Measurements from ENCODE around the gene UAP1L1.

UAP1L1 gene

DNA sequence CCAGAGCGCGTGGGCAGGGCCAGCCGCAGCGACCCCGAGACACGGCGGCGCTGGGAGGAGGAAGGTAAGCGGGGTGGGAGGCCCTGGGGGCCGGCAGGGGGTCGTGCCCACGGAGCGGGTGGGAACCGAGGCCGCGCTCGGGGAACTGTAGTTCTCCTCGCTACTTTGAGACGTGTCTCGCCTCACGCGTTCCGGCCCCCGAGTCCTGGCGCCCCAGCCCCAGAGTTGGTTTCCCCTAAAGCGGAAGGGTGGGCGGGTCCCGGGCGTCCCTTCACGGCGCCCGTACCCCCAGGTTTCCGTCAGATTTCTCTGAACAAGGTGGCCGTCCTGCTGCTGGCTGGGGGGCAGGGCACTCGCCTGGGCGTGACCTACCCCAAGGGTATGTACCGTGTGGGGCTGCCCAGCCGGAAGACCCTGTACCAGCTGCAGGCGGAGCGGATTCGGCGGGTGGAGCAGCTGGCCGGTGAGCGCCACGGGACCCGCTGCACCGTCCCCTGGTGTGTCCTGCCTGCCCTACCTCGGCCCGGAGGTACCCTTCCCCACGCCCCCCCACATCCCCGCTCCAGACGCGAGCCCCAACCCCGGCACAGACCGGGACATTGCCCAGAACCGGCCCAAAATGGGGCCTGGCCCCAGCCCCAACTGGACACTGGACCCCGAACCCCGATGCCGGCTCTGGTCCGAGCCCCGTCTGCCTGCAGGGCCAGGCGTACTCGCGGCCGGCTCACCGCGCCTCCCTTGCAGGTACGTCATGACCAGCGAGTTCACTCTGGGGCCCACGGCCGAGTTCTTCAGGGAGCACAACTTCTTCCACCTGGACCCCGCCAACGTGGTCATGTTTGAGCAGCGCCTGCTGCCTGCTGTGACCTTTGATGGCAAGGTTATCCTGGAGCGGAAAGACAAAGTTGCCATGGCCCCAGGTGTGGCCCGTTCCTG, 709 bp downstream of the UAP1L1 start:
- DNase-seq = peak; percentile 60

DNA sequence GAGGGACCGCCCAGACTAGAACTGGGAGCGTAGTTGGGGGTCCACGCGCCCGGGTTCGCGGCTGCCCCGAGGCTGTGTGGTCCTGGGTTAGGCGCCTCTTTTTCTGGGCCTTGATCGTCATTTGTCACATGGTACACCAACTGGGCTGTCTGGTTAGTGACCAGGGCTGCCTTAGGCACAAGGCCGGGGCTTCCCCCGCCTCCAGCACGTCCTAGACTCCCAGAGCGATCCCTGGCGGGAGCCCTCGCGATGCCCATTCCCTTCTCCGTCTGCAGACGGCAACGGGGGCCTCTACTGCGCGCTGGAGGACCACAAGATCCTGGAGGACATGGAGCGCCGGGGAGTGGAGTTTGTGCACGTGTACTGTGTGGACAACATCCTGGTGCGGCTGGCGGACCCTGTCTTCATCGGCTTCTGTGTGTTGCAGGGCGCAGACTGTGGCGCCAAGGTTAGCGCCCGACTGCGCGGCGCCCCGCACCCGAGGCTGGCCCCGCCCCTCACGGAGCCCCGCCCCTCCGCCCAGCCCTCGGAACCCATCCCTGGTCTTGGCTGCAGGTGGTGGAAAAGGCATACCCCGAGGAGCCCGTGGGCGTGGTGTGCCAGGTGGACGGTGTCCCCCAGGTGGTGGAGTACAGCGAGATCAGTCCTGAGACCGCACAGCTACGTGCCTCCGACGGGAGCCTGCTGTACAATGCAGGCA, 1.5 kb downstream of the UAP1L1 start:
- no peak for DNase-seq

DNA sequence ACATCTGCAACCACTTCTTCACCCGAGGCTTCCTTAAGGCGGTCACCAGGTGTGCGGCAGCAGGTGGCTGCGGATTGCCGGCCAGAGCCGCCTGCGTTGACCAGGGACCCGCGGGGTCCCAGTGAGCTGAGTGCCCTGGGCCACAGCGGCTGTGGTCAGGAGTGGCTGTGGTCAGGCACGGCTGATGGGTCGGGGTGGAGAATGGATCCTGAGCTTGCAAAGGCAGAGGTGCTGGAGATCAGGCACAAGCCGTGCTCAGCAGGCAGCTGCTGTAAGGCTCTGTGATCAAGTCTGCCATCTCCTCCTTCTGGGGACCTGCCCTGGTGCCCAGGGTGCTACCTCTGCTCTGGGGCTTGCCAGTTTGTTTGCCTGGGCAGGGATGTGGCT, 2.1 kb downstream of the UAP1L1 start:
- no peak for DNase-seq

DNA sequence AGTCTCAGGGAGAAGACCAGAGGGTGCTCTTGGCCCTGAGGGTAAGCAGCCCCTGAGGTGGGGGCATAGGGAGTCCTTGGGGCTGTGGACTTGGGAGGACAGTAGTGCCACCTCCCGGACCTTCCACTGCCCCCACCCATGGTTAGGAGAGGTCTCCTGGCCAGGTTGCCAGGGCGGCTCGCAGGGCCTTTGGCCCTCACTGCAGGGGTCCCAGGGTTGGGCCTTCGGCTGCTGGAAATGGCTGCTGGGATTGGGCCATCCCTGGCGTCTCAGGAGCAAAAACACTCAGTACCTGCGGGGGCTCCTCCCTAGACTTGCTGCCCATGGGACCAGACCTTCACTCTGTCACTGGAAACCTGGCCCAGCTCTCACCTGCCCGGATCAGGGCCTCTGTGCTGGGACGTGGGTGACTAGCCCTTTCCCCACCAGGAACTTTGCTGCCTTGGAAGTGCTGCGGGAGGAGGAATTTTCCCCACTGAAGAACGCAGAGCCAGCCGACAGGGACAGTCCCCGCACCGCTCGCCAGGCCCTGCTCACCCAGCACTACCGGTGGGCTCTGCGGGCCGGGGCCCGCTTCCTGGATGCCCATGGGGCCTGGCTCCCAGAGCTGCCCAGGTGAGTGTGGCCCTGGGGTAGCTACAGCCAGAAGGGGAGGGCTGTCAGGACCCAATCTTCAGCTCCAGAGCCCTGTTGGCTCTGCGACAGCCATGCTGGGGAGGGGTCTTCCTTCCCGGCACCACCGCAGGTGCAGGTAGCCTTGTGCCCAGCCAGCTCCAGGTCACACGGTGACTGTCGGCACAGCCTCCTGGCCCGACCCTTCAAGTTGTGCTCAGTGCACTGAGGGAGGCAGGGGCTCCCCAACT, 3.2 kb downstream of the UAP1L1 start:
- no peak for DNase-seq

DNA sequence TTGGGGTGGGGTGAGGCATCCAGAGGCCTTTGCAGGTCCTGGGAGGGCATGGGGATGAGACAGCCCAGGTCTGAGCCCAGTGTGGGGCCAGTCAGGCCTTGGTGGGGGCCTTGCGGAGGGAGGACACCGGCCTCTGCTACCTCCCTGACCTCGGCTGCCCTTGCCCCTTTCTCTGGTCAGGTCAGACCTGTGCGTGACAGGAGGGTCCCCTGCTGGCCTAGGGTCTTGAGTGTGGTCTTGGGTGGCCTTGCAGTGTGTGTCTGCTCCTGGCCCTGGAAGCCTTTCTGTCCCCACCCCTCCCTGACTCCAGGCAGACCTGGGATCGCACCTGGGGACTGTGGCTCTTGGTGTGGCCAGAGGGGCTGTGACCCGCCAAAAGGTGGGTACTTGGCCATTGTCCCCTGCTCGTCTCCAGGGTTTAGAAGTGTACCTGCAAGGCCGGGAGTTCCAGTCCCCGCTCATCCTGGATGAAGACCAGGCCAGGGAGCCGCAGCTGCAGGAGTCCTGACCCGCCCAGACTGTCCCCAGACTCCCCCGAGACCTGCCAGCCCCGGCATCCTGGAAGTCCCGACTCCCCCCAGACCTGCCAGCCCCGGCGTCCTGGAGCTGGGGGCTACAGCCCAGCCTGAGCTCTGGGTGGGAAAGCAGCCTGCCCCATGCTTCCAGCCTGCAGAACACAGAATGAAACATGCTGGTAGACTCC, 5.1 kb downstream of the UAP1L1 start:
- no peak for DNase-seq

DNA sequence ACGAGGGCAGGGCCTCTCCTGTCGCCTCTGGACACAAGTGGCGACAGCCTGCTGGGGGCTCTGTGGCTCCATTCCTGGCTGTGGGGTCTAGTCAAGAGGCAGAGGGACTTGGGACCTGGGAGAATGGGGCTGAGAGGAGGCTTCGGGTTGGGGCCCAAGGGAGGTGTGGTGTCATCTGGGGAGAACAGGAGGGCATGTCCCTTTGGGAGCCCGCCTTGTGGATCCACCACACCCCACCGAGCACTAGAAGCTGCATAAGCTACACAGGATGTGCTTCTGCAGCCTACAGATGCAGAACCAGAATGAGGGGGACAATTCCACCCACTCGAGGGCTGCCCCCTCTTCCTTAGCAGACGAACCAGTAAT, 5.6 kb downstream of the UAP1L1 start:
- no peak for DNase-seq

DNA sequence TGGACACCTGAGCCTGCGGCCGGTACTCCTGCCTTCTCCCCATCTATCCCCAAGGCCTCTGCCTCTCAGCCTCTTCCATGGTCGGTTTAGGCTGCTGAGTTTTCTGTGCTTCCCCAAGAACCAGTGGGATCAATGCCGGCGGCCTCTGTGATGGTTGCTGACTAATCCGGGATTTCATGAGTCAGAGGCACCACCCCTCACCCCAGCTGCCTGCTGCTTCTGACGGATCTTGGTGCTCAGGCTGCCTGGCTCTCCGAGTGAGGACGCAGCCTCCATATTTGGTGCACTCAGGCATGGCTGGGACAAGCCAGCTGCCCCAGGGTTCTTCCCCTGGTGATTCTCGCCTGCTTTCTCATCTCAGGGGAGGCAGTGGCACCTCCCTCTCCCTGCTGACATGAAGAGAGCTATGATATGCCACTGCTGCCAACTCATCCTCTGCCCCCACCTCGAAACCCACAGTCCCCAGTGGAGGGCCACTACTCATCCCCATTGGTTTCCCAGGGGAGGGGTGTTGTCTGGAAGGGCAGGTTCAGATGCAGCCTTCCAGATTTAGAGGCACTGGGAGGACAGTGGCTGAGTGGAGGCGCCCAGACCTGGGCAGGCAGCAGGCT, 6.2 kb downstream of the UAP1L1 start:
- peak; percentile 44 for DNase-seq

DNA sequence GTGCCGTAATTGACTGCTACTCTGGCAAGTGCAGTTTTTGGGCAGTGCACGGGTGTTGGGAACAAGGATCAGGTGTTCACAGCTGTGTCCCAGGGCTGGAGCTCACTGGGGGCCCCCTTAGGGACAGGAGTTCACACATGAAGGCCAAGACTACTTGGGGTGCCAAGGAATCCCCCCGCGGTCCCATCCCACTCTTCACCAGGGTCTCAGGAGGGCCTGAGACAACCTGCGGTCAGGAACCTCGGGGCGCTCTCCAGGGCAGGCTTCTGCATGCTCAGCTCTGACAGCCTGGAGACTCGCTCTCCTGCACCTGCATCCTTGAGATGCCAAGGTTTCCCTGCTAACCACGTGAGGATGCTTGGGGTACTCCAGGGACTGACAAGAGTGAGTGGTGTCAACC, 7.2 kb downstream of the UAP1L1 start:
- DNase-seq = no peak

DNA sequence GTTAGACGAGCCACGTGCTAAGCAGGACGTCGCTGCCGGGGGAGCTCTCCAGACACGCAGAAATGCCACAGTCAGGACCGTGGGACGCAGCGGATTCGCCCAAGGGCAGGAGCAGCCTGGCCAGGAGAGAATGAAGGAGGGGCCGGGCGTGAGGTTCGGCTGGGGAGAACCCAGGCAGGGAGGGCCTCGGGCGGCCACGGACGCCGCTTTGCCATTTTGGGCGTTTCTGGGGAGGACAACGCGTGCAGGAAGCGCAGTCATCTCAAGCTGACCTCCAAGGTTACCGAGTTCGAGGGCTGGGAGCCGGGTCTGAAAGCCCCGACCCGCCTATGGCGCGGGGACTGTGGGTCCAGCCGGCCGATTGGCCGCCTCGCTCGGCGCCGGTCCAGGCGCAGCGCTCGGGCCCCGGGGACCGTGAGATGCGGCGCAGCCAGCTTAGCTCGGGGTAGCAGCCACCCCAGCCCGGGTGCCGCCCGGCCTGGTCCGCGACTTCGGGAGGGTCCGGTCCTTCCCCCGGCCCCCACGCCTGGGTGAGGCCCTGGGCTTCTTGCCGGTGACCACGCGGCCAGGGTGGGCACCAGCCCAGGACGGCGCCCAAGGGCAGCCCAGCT, 8.7 kb downstream of the UAP1L1 start:
- peak; percentile 46 for DNase-seq

DNA sequence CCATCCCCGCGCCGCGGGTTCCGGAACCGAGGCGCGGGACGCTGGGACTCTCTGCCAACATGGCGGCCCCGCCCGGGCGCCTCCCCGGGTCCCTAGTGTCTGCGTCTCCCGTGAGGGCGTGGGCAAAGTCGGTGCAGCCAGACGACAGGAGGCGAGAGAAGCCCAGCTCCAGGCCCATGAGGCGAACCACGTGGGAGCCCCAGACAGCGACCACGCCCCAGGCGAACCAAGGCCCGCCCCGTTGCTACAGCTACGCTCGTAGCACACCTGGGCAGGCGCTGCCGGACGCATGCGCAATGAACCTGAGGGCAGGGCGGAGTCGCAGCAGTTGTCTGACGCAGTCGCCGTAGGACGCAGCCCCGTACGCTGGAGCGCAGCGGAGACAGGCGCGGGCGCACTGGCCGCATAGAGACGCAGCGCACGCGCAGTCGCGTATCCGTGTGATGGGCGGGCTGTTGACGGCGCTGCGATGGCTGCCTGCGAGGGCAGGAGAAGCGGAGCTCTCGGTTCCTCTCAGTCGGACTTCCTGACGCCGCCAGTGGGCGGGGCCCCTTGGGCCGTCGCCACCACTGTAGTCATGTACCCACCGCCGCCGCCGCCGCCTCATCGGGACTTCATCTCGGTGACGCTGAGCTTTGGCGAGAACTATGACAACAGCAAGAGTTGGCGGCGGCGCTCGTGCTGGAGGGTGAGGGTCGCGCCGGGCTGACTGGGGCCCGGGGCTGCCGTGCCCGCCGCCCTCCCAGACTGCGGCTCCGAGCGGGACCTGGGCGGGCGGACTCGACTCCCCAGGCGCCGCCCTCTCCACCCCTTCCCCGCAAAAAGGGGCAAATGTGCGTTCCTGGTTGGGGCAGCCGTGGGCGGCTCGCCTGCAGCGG, 9.5 kb downstream of the UAP1L1 start, which contains the start of gene MAN1B1:
TSS of gene MAN1B1 (plus strand) at position 455 of the 878 bp plus-strand sequence. CDS start at position 470, 15 bp downstream.
- peak; percentile 100 for DNase-seq

DNA sequence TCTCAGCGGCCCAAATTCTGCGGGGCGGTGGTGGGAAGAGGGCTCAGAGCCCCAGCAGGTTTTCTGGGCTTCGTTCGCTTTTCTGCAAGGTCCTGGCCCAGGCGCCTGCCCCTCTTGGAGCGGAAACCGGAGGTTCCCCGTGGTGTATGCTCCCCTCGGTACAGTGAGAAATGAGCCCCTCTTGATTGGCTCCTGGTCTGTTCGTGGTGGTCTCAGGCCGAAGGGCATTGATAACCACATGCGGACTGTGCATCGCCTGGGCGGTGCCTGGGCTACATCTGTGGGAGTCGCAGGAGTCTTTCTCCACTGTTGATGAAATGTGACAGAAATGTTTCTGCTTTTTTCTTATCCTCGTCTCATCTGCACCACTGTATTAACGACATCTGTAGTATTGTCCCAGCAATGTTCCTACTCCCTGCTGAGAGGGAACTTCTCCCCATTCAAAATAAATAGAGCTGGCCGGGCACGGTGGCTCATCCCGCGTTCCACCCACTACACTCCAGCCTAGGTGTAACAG, 10.2 kb downstream of the UAP1L1 start:
- no peak for DNase-seq

DNA sequence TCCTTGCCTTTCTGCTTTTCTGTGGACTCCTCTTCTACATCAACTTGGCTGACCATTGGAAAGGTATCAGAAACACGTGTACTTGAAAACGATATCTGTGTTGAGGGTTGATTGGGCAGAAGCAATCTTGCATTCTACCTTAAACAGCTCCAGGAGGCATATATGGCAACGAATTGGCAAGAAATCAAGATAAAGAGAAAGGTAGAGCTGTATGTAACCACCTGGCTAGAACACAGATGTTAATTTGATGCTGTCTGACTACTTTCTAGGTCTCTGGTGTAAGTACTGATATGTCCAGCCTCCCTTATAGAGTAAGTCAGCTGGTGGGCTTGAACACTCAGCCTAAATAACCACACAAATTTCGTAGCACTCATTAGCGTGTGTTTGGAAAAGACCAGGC, 10.8 kb downstream of the UAP1L1 start:
- DNase-seq = no peak

DNA sequence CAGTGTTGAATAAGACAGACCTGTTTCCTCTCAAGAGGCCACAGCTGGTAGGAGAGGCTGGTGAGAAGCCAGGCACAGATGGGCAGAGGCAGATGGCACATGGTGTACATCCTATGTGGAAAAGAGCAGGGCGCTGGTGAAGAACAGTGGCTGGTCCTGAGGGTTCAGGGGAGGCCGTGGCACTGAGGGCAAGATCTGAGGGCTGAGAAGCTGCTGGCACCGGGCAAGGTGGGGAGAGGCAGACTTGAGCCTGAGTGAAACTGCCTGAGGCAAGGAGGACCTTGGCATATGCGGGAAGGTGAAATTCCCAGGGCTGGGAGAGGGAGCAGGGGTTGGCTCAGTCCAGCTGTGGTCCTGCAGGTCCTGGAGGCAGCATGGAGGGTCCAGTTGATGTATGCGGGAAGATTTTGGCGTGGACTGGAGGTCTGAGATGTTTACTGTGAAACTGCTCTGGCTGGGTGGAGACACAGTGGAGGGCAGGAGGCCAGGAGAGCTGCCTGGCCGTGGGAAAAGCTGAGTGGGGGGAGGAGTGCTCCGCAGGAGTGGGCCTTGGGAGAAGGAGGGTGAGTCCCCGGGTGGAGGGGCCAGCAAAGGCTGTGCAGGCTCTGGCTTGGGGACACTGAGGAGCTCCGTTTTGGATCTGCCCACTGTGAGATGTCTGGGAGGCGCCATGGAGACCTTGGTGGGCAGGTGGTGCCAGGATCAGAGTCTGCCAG, 12.1 kb downstream of the UAP1L1 start:
- DNase-seq = no peak

DNA sequence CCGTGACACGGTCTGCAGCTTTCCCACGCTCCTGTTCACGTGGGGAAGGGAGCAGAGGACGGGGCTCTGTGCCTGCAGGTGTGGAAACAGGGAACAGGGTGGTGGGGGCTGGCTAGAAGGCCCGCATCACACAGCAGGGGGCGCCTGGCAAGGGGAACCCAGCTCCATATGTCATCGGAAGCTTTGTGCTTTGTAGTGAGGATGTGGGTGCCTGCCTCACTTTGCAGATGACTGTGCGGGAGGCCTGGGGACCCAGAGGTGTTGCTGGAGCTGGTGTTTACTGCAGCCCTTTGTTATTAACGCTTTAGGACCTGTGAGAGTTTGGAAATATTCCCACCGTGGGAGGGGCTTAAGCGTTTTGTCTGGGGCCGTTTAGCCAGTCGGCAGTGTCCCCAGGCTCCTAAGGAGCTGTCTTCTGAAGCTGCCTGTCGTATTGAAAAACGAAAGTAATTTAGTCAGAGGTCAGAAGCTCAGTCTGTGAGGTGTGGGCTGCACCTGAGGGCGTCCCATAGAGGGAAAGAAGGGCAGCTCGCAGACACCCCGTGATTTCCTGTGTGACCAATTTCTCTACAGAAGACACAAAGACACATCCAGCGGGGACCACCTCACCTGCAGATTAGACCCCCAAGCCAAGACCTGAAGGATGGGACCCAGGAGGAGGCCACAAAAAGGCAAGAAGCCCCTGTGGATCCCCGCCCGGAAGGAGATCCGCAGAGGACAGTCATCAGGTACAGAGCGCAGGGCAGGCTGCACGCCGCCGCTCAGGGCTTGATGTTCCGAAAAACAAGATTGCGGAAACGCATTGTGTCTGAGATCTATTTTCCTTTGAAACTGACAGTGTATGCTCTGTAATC, 18.6 kb downstream of the UAP1L1 start:
- peak; percentile 92 for DNase-seq

DNA sequence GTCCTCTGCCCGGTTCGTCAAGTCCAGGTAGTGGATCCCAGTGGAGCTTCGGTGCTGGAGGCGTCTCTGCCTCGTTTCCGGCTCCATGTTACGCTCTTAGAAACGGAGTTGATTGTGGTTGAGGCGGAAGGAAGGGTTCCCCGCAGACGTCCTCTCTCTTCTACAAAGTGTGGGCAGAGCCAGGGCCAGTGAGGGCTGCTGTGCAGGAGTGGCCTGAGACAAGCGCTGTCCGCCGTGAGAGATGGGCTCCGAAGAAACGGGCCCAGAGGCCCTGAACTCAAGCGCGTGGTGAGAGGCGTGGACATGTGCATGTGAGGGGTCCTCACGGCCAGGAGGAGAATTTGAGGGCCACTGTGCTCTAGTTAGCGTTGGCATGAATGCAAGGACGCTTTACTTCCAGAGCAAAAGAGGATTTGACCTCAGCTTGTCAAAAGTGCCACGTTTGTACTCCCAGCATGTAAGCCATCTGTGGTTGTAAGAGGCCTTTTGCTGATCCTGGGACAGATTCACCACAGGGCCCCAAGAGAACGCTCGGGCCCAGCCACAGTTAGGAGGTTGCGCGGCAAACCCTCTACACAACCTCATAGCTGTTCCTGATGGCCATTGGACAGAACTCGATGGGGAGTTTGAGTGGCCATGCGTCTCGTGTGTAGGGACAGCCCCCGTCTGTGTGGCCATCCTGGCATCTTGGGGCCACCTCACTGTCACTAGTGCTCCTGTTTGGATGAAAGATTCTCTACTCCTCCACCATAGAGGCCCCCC, 19.6 kb downstream of the UAP1L1 start:
- DNase-seq = no peak

DNA sequence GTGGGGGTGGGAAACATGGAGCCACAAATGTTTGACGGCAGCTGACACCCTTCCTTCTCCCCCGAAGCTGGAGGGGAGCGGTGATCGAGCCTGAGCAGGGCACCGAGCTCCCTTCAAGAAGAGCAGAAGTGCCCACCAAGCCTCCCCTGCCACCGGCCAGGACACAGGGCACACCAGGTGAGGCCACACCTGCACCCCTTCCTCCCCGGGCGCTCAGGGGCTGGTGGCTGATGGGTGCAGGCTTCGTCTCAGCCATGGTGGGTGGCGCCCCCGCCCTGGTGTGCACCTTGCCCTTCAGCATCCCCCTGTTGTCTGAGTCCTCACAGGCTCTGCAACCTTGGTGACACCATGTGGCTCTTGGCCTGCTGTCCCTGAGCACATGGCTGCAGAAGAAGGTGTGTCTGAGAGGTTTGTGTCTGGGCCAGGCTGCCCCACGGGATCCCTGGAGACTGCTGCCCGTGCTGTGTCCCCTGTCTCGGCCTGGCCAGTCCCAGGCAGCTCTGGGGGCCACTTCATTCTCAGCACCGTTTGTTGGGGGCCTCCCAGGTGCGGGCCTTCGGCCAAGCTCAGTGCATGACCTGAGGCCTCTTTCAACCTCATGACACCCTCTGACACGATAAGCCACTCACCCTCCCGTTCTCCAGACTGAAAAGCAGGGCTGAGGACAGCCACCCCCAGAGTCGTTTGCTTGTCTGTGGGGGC, 20.6 kb downstream of the UAP1L1 start:
- DNase-seq = no peak

DNA sequence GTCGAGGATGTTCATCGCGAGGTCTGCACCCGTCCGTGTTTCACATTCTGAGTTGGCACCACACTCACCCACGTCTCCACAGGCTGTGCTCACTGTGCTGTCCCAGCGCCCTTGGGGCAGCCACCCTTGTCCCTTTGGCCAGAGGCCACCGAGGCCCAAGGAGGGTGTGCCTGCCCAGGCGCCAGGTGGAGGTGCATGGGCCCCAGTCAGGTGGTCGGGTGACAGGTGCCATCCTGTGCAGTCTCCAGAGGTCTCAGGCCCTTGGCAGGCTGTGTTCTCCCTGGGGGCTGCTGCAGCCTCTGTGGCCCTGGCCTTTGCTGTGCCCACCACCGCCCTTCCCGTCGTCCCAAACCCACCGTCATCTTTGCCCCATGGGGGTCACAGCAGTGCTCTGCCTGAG, 21.9 kb downstream of the UAP1L1 start:
- no peak for DNase-seq
